HCT116 (cell line): ENCODE results near the gene ADK. TPM values are rescaled to one million over a fixed set of nuclear protein-coding genes. Genes with fewer than 3 reads are reported as not detected.

ENCODE experiments used
- ATAC-seq: fragments of 200-7000 bp; cut with Tn5 transposase; 2 replicates; pipeline ENCODE4 v1.9.1; 2020; ENCODE audit warnings: mild to moderate bottlenecking, moderate library complexity
- BruUV-seq: library from RNA; stranded (reverse); fragments of 400-500 nt; replicated peaks from 2 replicates; lab custom pipeline; 2021; lab: Mats Ljungman, UMichigan
- CTCF ChIA-PET: fragments of 300-600 bp; sonication (Branson Sonifier 250); formaldehyde crosslinking; loops from one replicate; lab custom pipeline; 2021; ENCODE audit warnings: antibody characterized with exemption; lab: Charles Lee
- POLR2A ChIA-PET: fragments of 300-600, 350-600 bp; sonication (Branson Sonifier 250); formaldehyde crosslinking; loops from one replicate; lab custom pipeline; 2021; ENCODE audit warnings: antibody characterized with exemption; lab: Charles Lee
- RAD21 ChIA-PET, 2 experiments: fragments of 300-600 bp; sonication (Branson Sonifier 250); formaldehyde crosslinking; loops; one replicate each; lab custom pipeline; 2023; ENCODE audit warnings: low total read pairs in 2 of 2; ENCODE audit not compliant: uncharacterized antibody in 2 of 2, unreplicated experiment in 2 of 2, low non-redundant PET in 1 of 2; lab: Charles Lee
- DNase-seq: peaks from one replicate; pipeline ENCODE4 v3.0.0-alpha.2; 2010; ENCODE audit warnings: low read depth, low spot score
- H2AFZ ChIP-seq: fragments of 200-600 bp; shearing (Covaris generic), sonication (generic); 2 replicates; pipeline ENCODE4 v1.6.1; 2017; ENCODE audit warnings: low read depth, mixed run types, mixed read lengths, antibody characterized with exemption, low read length; ENCODE audit not compliant: poor library complexity, severe bottlenecking
- H3K27ac ChIP-seq: 2 replicates; pipeline ENCODE4 v1.5.1; 2012; ENCODE audit warnings: low read depth, low read length
- H3K27me3 ChIP-seq: fragments of 200-600 bp; sonication (generic); 2 replicates; pipeline ENCODE4 v1.6.1; 2016; ENCODE audit warnings: mixed run types, low read length, mixed read lengths; ENCODE audit not compliant: insufficient read depth
- H3K36me3 ChIP-seq, 2 experiments: fragments of 200-500 bp in 1 of 2; fragments of 200-600 bp in 1 of 2; sonication (Bioruptor generic) in 1 of 2; sonication (generic) in 1 of 2; 2 replicates each; pipeline versions ENCODE4 v1.5.1 to v1.6.1; 2014 to 2016; ENCODE audit warnings: low read length in 2 of 2, inconsistent platforms in 1 of 2, mixed read lengths in 1 of 2, mixed run types in 1 of 2; ENCODE audit not compliant: insufficient read depth in 2 of 2, control insufficient read depth in 1 of 2
- H3K4me1 ChIP-seq, 2 experiments: fragments of 200-600 bp in 1 of 2; sonication (generic) in 1 of 2; 2 replicates each; pipeline versions ENCODE4 v1.5.1 to v1.6.1; 2012 to 2017; ENCODE audit warnings: low read length in 2 of 2, inconsistent platforms in 1 of 2, mild to moderate bottlenecking in 1 of 2, mixed read lengths in 1 of 2, mixed run types in 1 of 2, moderate library complexity in 1 of 2; ENCODE audit not compliant: insufficient read depth in 2 of 2, control insufficient read depth in 1 of 2
- H3K4me2 ChIP-seq: fragments of 200-600 bp; sonication (generic); 2 replicates; pipeline ENCODE4 v1.6.1; 2017; ENCODE audit warnings: mixed run types, low read length, mixed read lengths
- H3K4me3 ChIP-seq, 2 experiments: fragments of 200-600 bp in 1 of 2; sonication (generic) in 1 of 2; replicated peaks in 1 of 2; 2 replicates each; pipeline ENCODE4 v1.5.1; 2011 to 2016; ENCODE audit warnings: low read length in 2 of 2, control low read depth in 1 of 2, low read depth in 1 of 2, mild to moderate bottlenecking in 1 of 2, mixed read lengths in 1 of 2, mixed run types in 1 of 2
- H3K79me2 ChIP-seq: fragments of 200-600 bp; sonication (generic); 2 replicates; pipeline ENCODE4 v1.6.1; 2017; ENCODE audit warnings: mild to moderate bottlenecking, mixed run types, low read length, moderate library complexity, mixed read lengths; ENCODE audit not compliant: insufficient read depth
- H3K9ac ChIP-seq: fragments of 200-600 bp; sonication (generic); 2 replicates; pipeline ENCODE4 v1.6.1; 2016; ENCODE audit warnings: low read length, mixed read lengths
- H3K9me2 ChIP-seq: fragments of 200-600 bp; sonication (generic), shearing (Covaris generic); 2 replicates; pipeline ENCODE4 v1.6.1; 2017; ENCODE audit warnings: mixed run types, mild to moderate bottlenecking, moderate library complexity; ENCODE audit not compliant: insufficient read depth
- H3K9me3 ChIP-seq, 2 experiments: fragments of 200-500 bp in 1 of 2; fragments of 200-600 bp in 1 of 2; sonication (Bioruptor generic) in 1 of 2; sonication (generic) in 1 of 2; 2 replicates each; pipeline ENCODE4 v1.6.1; 2014 to 2017; ENCODE audit warnings: low read length in 2 of 2, mixed read lengths in 2 of 2, inconsistent platforms in 1 of 2, low read depth in 1 of 2, mild to moderate bottlenecking in 1 of 2, mixed run types in 1 of 2, moderate library complexity in 1 of 2; ENCODE audit not compliant: control insufficient read depth in 1 of 2, insufficient read depth in 1 of 2
- H4K20me1 ChIP-seq: fragments of 200-600 bp; sonication (generic), shearing (Covaris generic); 2 replicates; pipeline ENCODE4 v1.6.1; 2017; ENCODE audit warnings: mixed run types, mild to moderate bottlenecking, moderate library complexity; ENCODE audit not compliant: insufficient read depth
- CBX3 ChIP-seq: IDR thresholded peaks from 2 replicates; pipeline ENCODE4 v1.6.1; 2012; ENCODE audit warnings: low read depth
- CEBPB ChIP-seq: IDR thresholded peaks from 2 replicates; pipeline ENCODE4 v1.6.1; 2012; ENCODE audit warnings: low read depth
- CTCF ChIP-seq, 3 experiments: fragments of 200-600 bp in 1 of 3; sonication (generic) in 1 of 3; IDR thresholded peaks in 2 of 3; conservative IDR thresholded peaks in 1 of 3; 2 replicates each; pipeline ENCODE4 v1.5.1; 2012 to 2017; ENCODE audit warnings: low read depth in 2 of 3, low read length in 2 of 3, antibody characterized with exemption in 1 of 3, borderline replicate concordance in 1 of 3, control low read depth in 1 of 3, mild to moderate bottlenecking in 1 of 3, mixed read lengths in 1 of 3, mixed run types in 1 of 3, moderate library complexity in 1 of 3; ENCODE audit not compliant: insufficient read depth in 1 of 3
- EGR1 ChIP-seq: IDR thresholded peaks from 2 replicates; pipeline ENCODE4 v1.6.1; 2012; ENCODE audit warnings: low read depth
- EZH2 ChIP-seq: fragments of 200-600 bp; sonication (generic); IDR thresholded peaks from 2 replicates; pipeline ENCODE4 v1.6.1; 2017; ENCODE audit warnings: antibody characterized with exemption, mixed run types
- EZH2phosphoT487 ChIP-seq: fragments of 200-600 bp; IDR thresholded peaks from 2 replicates; pipeline ENCODE4 v1.6.1; 2018; ENCODE audit warnings: antibody characterized with exemption, borderline replicate concordance
- FOSL1 ChIP-seq: IDR thresholded peaks from 2 replicates; pipeline ENCODE4 v1.6.1; 2012; ENCODE audit warnings: low read depth
- SIN3A ChIP-seq: IDR thresholded peaks from 2 replicates; pipeline ENCODE4 v1.6.1; 2012; ENCODE audit warnings: low read depth
- SP1 ChIP-seq: IDR thresholded peaks from 2 replicates; pipeline ENCODE4 v1.6.1; 2012; ENCODE audit warnings: low read depth
- SRF ChIP-seq: IDR thresholded peaks from 2 replicates; pipeline ENCODE4 v1.6.1; 2012; ENCODE audit warnings: low read depth
- TCF7L2 ChIP-seq: IDR thresholded peaks from 2 replicates; pipeline ENCODE4 v1.7.0; 2011; ENCODE audit warnings: borderline replicate concordance, inconsistent platforms; ENCODE audit not compliant: insufficient read depth, insufficient read length; ENCODE audit errors: extremely low read depth
- ZFX ChIP-seq: fragments of 450-650 bp; IDR thresholded peaks from 2 replicates; pipeline ENCODE4 v1.6.1; 2017
- ZNF274 ChIP-seq: fragments of 200-500 bp; sonication (Bioruptor generic); IDR thresholded peaks from 2 replicates; pipeline ENCODE4 v1.6.1; 2014; ENCODE audit warnings: mild to moderate bottlenecking, low read depth, low read length, inconsistent platforms
- intact Hi-C: fragments of 100-400 bp; cut with micrococcal nuclease; formaldehyde crosslinking; loops from 2 replicates; pipeline ENCODE4 v1.10.0; 2022
- total RNA-seq: library from RNA; stranded (reverse); gene quantifications from one replicate; pipeline ENCODE4 v1.2.1, GENCODE V29; 2021; ENCODE audit not compliant: unreplicated experiment
- TF ChIP-seq, protein P1 (sequence below): IDR thresholded peaks from 2 replicates; pipeline ENCODE4 v1.6.1; 2012; ENCODE audit warnings: low read depth
- TF ChIP-seq, protein P2 (sequence below): IDR thresholded peaks from 2 replicates; pipeline ENCODE4 v1.6.1; 2012
- TF ChIP-seq, protein P3 (sequence below): IDR thresholded peaks from 2 replicates; pipeline ENCODE4 v1.6.1; 2011; ENCODE audit warnings: mild to moderate bottlenecking, low read length, moderate library complexity; ENCODE audit not compliant: insufficient replicate concordance; ENCODE audit errors: extremely low read depth
- TF ChIP-seq, protein P4 (sequence below): IDR thresholded peaks from 2 replicates; pipeline ENCODE4 v1.6.1; 2012

Gene ADK
- total RNA-seq, 1 experiment from 2014 or later, result 55.0 TPM

- TF ChIP-seq CBX3, result no peak
- TF ChIP-seq FOSL1, result no peak
- TF ChIP-seq, protein P1, sequence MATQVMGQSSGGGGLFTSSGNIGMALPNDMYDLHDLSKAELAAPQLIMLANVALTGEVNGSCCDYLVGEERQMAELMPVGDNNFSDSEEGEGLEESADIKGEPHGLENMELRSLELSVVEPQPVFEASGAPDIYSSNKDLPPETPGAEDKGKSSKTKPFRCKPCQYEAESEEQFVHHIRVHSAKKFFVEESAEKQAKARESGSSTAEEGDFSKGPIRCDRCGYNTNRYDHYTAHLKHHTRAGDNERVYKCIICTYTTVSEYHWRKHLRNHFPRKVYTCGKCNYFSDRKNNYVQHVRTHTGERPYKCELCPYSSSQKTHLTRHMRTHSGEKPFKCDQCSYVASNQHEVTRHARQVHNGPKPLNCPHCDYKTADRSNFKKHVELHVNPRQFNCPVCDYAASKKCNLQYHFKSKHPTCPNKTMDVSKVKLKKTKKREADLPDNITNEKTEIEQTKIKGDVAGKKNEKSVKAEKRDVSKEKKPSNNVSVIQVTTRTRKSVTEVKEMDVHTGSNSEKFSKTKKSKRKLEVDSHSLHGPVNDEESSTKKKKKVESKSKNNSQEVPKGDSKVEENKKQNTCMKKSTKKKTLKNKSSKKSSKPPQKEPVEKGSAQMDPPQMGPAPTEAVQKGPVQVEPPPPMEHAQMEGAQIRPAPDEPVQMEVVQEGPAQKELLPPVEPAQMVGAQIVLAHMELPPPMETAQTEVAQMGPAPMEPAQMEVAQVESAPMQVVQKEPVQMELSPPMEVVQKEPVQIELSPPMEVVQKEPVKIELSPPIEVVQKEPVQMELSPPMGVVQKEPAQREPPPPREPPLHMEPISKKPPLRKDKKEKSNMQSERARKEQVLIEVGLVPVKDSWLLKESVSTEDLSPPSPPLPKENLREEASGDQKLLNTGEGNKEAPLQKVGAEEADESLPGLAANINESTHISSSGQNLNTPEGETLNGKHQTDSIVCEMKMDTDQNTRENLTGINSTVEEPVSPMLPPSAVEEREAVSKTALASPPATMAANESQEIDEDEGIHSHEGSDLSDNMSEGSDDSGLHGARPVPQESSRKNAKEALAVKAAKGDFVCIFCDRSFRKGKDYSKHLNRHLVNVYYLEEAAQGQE, result no peak
- TF ChIP-seq, protein P2, sequence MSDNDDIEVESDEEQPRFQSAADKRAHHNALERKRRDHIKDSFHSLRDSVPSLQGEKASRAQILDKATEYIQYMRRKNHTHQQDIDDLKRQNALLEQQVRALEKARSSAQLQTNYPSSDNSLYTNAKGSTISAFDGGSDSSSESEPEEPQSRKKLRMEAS, result no peak
- TF ChIP-seq SIN3A, result no peak
- no peak for TF ChIP-seq EZH2phosphoT487
- no peak for TF ChIP-seq ZFX
- TF ChIP-seq SRF, result no peak
- TF ChIP-seq CTCF (IDR thresholded peaks at IDR 0.05 in 2 of 3, conservative IDR thresholded peaks at IDR 0.05 in 1 of 3; ENCODE audit: borderline replicate concordance in 1 of 3, insufficient read depth in 1 of 3, low read depth in 2 of 3, low read length in 2 of 3), result no peak
- no peak for TF ChIP-seq EGR1
- no peak for TF ChIP-seq CEBPB
- TF ChIP-seq, protein P3, sequence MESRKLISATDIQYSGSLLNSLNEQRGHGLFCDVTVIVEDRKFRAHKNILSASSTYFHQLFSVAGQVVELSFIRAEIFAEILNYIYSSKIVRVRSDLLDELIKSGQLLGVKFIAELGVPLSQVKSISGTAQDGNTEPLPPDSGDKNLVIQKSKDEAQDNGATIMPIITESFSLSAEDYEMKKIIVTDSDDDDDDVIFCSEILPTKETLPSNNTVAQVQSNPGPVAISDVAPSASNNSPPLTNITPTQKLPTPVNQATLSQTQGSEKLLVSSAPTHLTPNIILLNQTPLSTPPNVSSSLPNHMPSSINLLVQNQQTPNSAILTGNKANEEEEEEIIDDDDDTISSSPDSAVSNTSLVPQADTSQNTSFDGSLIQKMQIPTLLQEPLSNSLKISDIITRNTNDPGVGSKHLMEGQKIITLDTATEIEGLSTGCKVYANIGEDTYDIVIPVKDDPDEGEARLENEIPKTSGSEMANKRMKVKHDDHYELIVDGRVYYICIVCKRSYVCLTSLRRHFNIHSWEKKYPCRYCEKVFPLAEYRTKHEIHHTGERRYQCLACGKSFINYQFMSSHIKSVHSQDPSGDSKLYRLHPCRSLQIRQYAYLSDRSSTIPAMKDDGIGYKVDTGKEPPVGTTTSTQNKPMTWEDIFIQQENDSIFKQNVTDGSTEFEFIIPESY, result no peak
- TF ChIP-seq ZNF274, result no peak
- TF ChIP-seq, protein P4, sequence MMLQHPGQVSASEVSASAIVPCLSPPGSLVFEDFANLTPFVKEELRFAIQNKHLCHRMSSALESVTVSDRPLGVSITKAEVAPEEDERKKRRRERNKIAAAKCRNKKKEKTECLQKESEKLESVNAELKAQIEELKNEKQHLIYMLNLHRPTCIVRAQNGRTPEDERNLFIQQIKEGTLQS, result no peak
- TF ChIP-seq EZH2, result no peak
- TF ChIP-seq TCF7L2, result no peak
- TF ChIP-seq SP1, result no peak
- no peaks in the 10 kb centered on the region for H3K9me3 ChIP-seq
- no peaks in the 10 kb centered on the region for H4K20me1 ChIP-seq
- H3K27ac ChIP-seq, result no peak overlapping the region
- ATAC-seq (no peak), DNase-seq (no peak)
- BruUV-seq, result no TSS peak
- no peak overlapping the region for H3K4me2 ChIP-seq
- RAD21 ChIA-PET, result no interaction called here
- H3K4me3 ChIP-seq, result no peak overlapping the region
- CTCF ChIA-PET, result no interaction called here
- no peaks in the 10 kb centered on the region for H3K36me3 ChIP-seq
- H3K9ac ChIP-seq, result no peak overlapping the region
- no peaks in the 10 kb centered on the region for H3K4me1 ChIP-seq
- intact Hi-C loops, result loop anchor here (10.0 kb wide), 1 partner anchor 593 kb away; no protein-coding TSS in a partner anchor
- POLR2A ChIA-PET, result no interaction called here
- H2AFZ ChIP-seq, result no peak overlapping the region
- no peaks in the 10 kb centered on the region for H3K9me2 ChIP-seq
- H3K27me3 ChIP-seq, result no peaks in the 10 kb centered on the region
- H3K79me2 ChIP-seq, result peaks cover 25% of the 10 kb centered on the region
Measured at GRCh38 chr10:74272288-74272687, 121.3 kb downstream of the ADK start.
